Smooth muscle cell of the brain vasculature (primary cell): Measurements from ENCODE around the gene MAP2K5.

Source experiments
- DNase-seq: peaks from one replicate; pipeline ENCODE4 v3.0.0-alpha.2; 2012; ENCODE audit warnings: low read depth, low spot score

Gene MAP2K5

GRCh38 chr15:67723294-67724024 is 181.0 kb downstream of the MAP2K5 start:
- no peak for DNase-seq

GRCh38 chr15:67724691-67725375 is 182.3 kb downstream of the MAP2K5 start:
- DNase-seq = no peak

GRCh38 chr15:67730135-67730534 is 187.6 kb downstream of the MAP2K5 start:
- no peak for DNase-seq

GRCh38 chr15:67731112-67731721 is 188.7 kb downstream of the MAP2K5 start:
- no peak for DNase-seq

- DNase-seq = no peak
Observed at GRCh38 chr15:67732164-67732563, 189.7 kb downstream of the MAP2K5 start.

- no peak for DNase-seq
Observed at GRCh38 chr15:67732671-67733374, 190.3 kb downstream of the MAP2K5 start.

GRCh38 chr15:67735896-67736295 is 193.4 kb downstream of the MAP2K5 start:
- no peak for DNase-seq

GRCh38 chr15:67736810-67737209 is 194.3 kb downstream of the MAP2K5 start:
- DNase-seq = no peak

- no peak for DNase-seq
Observed at GRCh38 chr15:67738056-67738455, 195.6 kb downstream of the MAP2K5 start.

- DNase-seq = no peak
Observed at GRCh38 chr15:67740405-67740804, 197.9 kb downstream of the MAP2K5 start.

- no peak for DNase-seq
Observed at GRCh38 chr15:67741308-67741707, 198.8 kb downstream of the MAP2K5 start.

GRCh38 chr15:67743558-67743957 is 201.1 kb downstream of the MAP2K5 start:
- no peak for DNase-seq

GRCh38 chr15:67744331-67745072 is 202.0 kb downstream of the MAP2K5 start:
- DNase-seq = no peak

GRCh38 chr15:67745073-67746006 is 202.8 kb downstream of the MAP2K5 start:
- no peak for DNase-seq

- DNase-seq = no peak
Observed at GRCh38 chr15:67746022-67746421, 203.5 kb downstream of the MAP2K5 start.

- no peak for DNase-seq
Observed at GRCh38 chr15:67746450-67746849, 203.9 kb downstream of the MAP2K5 start.

- no peak for DNase-seq
Observed at GRCh38 chr15:67747921-67748320, 205.4 kb downstream of the MAP2K5 start.

GRCh38 chr15:67750371-67750770 is 207.9 kb downstream of the MAP2K5 start:
- no peak for DNase-seq

GRCh38 chr15:67753891-67754290 is 211.4 kb downstream of the MAP2K5 start:
- DNase-seq = no peak

- no peak for DNase-seq
Observed at GRCh38 chr15:67755264-67755663, 212.8 kb downstream of the MAP2K5 start.
